ENCODE data around the gene DUSP22. TPM values are rescaled to one million over a fixed set of nuclear protein-coding genes. Genes with fewer than 3 reads are reported as not detected.

The DUSP22 gene
- total and polyA plus RNA-seq, 2 of the 8 experiments (the other 6 are each of a cell fraction or from before 2014, with no cell fraction given), result 15.5 to 32.4 TPM

DNA sequence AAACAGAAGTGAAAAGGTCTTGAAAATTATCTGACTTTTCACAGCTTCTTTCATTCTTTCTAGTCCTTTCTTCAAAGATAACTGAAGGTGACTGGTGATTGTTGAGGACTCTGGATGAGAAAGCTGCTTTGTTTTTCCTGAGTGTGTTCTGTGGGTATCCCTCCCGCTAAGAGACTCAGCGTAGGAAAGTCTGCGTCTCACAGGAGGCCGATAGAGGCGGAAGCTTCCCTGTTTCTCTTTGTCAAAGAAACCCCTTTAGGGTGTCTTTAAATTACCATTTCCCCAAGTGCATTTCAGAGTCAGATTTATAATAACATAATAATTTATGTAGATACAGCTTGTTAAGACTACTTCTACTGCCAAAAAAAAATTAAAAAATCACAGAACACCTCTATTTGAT lies 68.1 kb downstream of the DUSP22 start:
- H3K4me2 ChIP-seq (ENCODE audit: insufficient read depth in 1 of 2, low read depth in 2 of 2, low read length in 2 of 2), result no peak overlapping the region
- no peaks in the 10 kb centered on the region; a peak in 1 of 7 replicates for H3K27me3 ChIP-seq (replicated peaks in 1 of 4; ENCODE audit: control insufficient read depth in 3 of 4, extremely low read depth in 1 of 4, insufficient read depth in 3 of 4, low read length in 3 of 4)
- no peak overlapping the region for H4K91ac ChIP-seq (replicated peaks; ENCODE audit: insufficient read length, low read length)
- FAIRE-seq (no peak), DNase-seq (ENCODE audit: low read depth in 1 of 2, low spot score in 2 of 2) (no peak)
- no peak overlapping the region for H2BK120ac ChIP-seq (replicated peaks; ENCODE audit: low read depth, low read length)
- no peak overlapping the region for H2BK15ac ChIP-seq (ENCODE audit: low read length)
- H3K23ac ChIP-seq (ENCODE audit: insufficient read length), result no peak overlapping the region
- H4K5ac ChIP-seq (ENCODE audit: insufficient read length, low read depth, low read length), result no peak overlapping the region
- H3K79me1 ChIP-seq (ENCODE audit: low read depth, low read length), result no peaks in the 10 kb centered on the region
- H3K4me1 ChIP-seq (replicated peaks in 1 of 4; ENCODE audit: control insufficient read depth in 3 of 4, insufficient read depth in 4 of 4, low read length in 3 of 4), result no peaks in the 10 kb centered on the region
- no peak overlapping the region for H2AFZ ChIP-seq (ENCODE audit: low read length)
- H2BK5ac ChIP-seq (ENCODE audit: low read depth, low read length), result no peak overlapping the region
- H3K9me3 ChIP-seq (ENCODE audit: insufficient read depth in 2 of 2, low read depth in 1 of 2, low read length in 1 of 2), result peaks cover 59 to 84% of the 10 kb centered on the region in 2 experiments
- no peak overlapping the region for H4K8ac ChIP-seq (ENCODE audit: extremely low read depth, insufficient read depth, low read length)
- H2AK5ac ChIP-seq (ENCODE audit: low read depth, low read length), result no peak overlapping the region
- ChIA-PET POLR2A (ENCODE audit: partially characterized antibody) (interaction anchor here (1.2 kb wide), 1 partner anchor 20 kb away, joined by 3 read pairs; no protein-coding TSS in a partner anchor), CTCF (ENCODE audit: partially characterized antibody) (interaction anchor here (0.7 to 6.4 kb wide), 10 partner anchors 9 to 172 kb away, joined by 3 to 48 read pairs (median 4); no protein-coding TSS in a partner anchor)
- H3K79me2 ChIP-seq (ENCODE audit: control insufficient read depth in 1 of 2, insufficient read depth in 2 of 2, low read length in 2 of 2), result no peaks in the 10 kb centered on the region
- H3K9ac ChIP-seq (replicated peaks in 1 of 4; ENCODE audit: extremely low read depth in 1 of 4, low read depth in 3 of 4, low read length in 3 of 4), result no peak overlapping the region
- H4K20me1 ChIP-seq (replicated peaks in 1 of 2; ENCODE audit: control insufficient read depth in 1 of 2, insufficient read depth in 2 of 2, low read length in 2 of 2), result no peaks in the 10 kb centered on the region
- no peak overlapping the region for H3K4ac ChIP-seq (replicated peaks; ENCODE audit: insufficient read length, low read depth, low read length)
- H3K18ac ChIP-seq (ENCODE audit: extremely low read depth, low read length), result no peak overlapping the region
- no peak overlapping the region for H3K27ac ChIP-seq (ENCODE audit: low read depth, low read length)
- no peaks in the 10 kb centered on the region for H3K23me2 ChIP-seq (ENCODE audit: low read depth, low read length)
- H2BK12ac ChIP-seq (ENCODE audit: low read depth, low read length), result no peak overlapping the region
- H3K36me3 ChIP-seq (ENCODE audit: control insufficient read depth in 2 of 4, insufficient read depth in 4 of 4, low read length in 3 of 4), result no peaks in the 10 kb centered on the region; a peak in 1 of 8 replicates
- no peak overlapping the region for H2BK20ac ChIP-seq (ENCODE audit: low read length)
- no peak overlapping the region for H3K56ac ChIP-seq (replicated peaks; ENCODE audit: insufficient read length, low read depth, low read length)
- no peak overlapping the region for H3K14ac ChIP-seq (ENCODE audit: insufficient read length)
- WGBS, 2 experiments (ENCODE audit: extremely low coverage in 1 of 2, insufficient coverage in 1 of 2, insufficient read length in 1 of 2, insufficient replicate concordance in 2 of 2, low coverage in 1 of 2, low lambda C conversion rate in 2 of 2, missing lambda C conversion rate in 1 of 2), result 90% methylated on average over 5 of the region's 5 CpGs; no CpG with 5 or more reads in 1 of the 2 experiments
- no peak overlapping the region for H3K4me3 ChIP-seq (ENCODE audit: extremely low read depth in 1 of 4, insufficient read depth in 2 of 4, low read depth in 3 of 4, low read length in 4 of 4)
- TF ChIP-seq TEAD4 (IDR thresholded peaks at IDR 0.05; ENCODE audit: low read depth, low read length), result no peak
- TF ChIP-seq NANOG (IDR thresholded peaks at IDR 0.05; ENCODE audit: insufficient read depth, low read depth, low read length, poor library complexity, severe bottlenecking), result no peak
- TF ChIP-seq RFX5 (IDR thresholded peaks at IDR 0.05; ENCODE audit: borderline replicate concordance, low read depth, low read length), result no peak
- TF ChIP-seq SIN3A (conservative IDR thresholded peaks at IDR 0.05 in 1 of 2, IDR thresholded peaks at IDR 0.05 in 1 of 2; ENCODE audit: low read depth in 1 of 2, low read length in 2 of 2), result no peak
- TF ChIP-seq KDM4A (IDR thresholded peaks at IDR 0.05; ENCODE audit: low read depth, low read length, severe bottlenecking), result no peak
- TF ChIP-seq, protein P1, sequence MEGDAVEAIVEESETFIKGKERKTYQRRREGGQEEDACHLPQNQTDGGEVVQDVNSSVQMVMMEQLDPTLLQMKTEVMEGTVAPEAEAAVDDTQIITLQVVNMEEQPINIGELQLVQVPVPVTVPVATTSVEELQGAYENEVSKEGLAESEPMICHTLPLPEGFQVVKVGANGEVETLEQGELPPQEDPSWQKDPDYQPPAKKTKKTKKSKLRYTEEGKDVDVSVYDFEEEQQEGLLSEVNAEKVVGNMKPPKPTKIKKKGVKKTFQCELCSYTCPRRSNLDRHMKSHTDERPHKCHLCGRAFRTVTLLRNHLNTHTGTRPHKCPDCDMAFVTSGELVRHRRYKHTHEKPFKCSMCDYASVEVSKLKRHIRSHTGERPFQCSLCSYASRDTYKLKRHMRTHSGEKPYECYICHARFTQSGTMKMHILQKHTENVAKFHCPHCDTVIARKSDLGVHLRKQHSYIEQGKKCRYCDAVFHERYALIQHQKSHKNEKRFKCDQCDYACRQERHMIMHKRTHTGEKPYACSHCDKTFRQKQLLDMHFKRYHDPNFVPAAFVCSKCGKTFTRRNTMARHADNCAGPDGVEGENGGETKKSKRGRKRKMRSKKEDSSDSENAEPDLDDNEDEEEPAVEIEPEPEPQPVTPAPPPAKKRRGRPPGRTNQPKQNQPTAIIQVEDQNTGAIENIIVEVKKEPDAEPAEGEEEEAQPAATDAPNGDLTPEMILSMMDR (IDR thresholded peaks at IDR 0.05; ENCODE audit: control extremely low read depth in 1 of 3, insufficient read depth in 1 of 3, low read depth in 1 of 3, low read length in 3 of 3), result no peak
- no peak for TF ChIP-seq CTBP2 (IDR thresholded peaks at IDR 0.05; ENCODE audit: borderline replicate concordance, insufficient read depth, insufficient read length, low read length)
- no peak for TF ChIP-seq CREB1 (IDR thresholded peaks at IDR 0.05)
- TF ChIP-seq TAF1 (IDR thresholded peaks at IDR 0.05; ENCODE audit: low read depth, low read length), result no peak
- TF ChIP-seq TCF12 (IDR thresholded peaks at IDR 0.05; ENCODE audit: low read depth, low read length), result no peak
- TF ChIP-seq MAFK (IDR thresholded peaks at IDR 0.05; ENCODE audit: low read depth, low read length), result no peak
